GM12865 (cell line): ENCODE results near the gene CFAP54.
A peak's percentile ranks its signal among the peaks of the same experiment; 100 is the strongest.
"Not testable (repeated sequence)": the region's sequence is repeated elsewhere in the genome, so short reads cannot be mapped to it uniquely, and the experiment has no call there.

Source experiments
- DNase-seq: peaks from one replicate; pipeline ENCODE4 v3.0.0; 2010; ENCODE audit warnings: low read depth
- H3K4me3 ChIP-seq: 2 replicates; pipeline ENCODE4 v1.5.1; 2011; ENCODE audit warnings: mild to moderate bottlenecking, low read depth, low read length, control low read depth
- CTCF ChIP-seq: IDR thresholded peaks from 2 replicates; pipeline ENCODE4 v1.5.1; 2011; ENCODE audit warnings: low read length, control low read depth, low read depth, inconsistent platforms; ENCODE audit not compliant: insufficient read depth; ENCODE audit errors: missing control alignments

The CFAP54 gene

GRCh38 chr12:96658075-96658474 is 168.7 kb downstream of the CFAP54 start:
- no peak overlapping the region for H3K4me3 ChIP-seq
- TF ChIP-seq CTCF = no peak
- no peak for DNase-seq

- no peak overlapping the region for H3K4me3 ChIP-seq
- no peak for DNase-seq
- TF ChIP-seq CTCF = no peak
Observed at GRCh38 chr12:96669786-96670185, 180.4 kb downstream of the CFAP54 start.

GRCh38 chr12:96670334-96670899 is 181.0 kb downstream of the CFAP54 start:
- TF ChIP-seq CTCF = no peak
- no peak overlapping the region for H3K4me3 ChIP-seq
- no peak for DNase-seq

GRCh38 chr12:96675519-96675918 is 186.1 kb downstream of the CFAP54 start:
- not testable (repeated sequence) for DNase-seq, H3K4me3 ChIP-seq

GRCh38 chr12:96677363-96677762 is 188.0 kb downstream of the CFAP54 start:
- TF ChIP-seq CTCF = no peak
- DNase-seq = no peak
- no peak overlapping the region for H3K4me3 ChIP-seq

- TF ChIP-seq CTCF = no peak
- DNase-seq = no peak
- no peak overlapping the region for H3K4me3 ChIP-seq
Observed at GRCh38 chr12:96687719-96688118, 198.3 kb downstream of the CFAP54 start.

- DNase-seq = peak; percentile 18
- peak; percentile 23 for TF ChIP-seq CTCF
- no peak overlapping the region for H3K4me3 ChIP-seq
Observed at GRCh38 chr12:96698521-96698920, 209.1 kb downstream of the CFAP54 start.

- TF ChIP-seq CTCF = no peak
- no peak for DNase-seq
- H3K4me3 ChIP-seq = no peak overlapping the region
Observed at GRCh38 chr12:96698965-96699364, 209.6 kb downstream of the CFAP54 start.
